Activated CD8-positive, alpha-beta memory T cell treated with anti-CD3 and anti-CD28 coated beads for 48 hours (primary cell): Measurements from ENCODE around the gene PLA2G1B.
A peak's percentile ranks its signal among the peaks of the same experiment; 100 is the strongest.

Experiments used
- DNase-seq, 3 experiments: peaks; one replicate each; pipeline ENCODE4 v3.0.0-alpha.2; 2020; ENCODE audit warnings: low read depth in 2 of 3, low spot score in 2 of 3

PLA2G1B gene

GRCh38 chr12:120328228-120328627, 649 bp upstream of the PLA2G1B start:
- DNase-seq, result no peak

DNA sequence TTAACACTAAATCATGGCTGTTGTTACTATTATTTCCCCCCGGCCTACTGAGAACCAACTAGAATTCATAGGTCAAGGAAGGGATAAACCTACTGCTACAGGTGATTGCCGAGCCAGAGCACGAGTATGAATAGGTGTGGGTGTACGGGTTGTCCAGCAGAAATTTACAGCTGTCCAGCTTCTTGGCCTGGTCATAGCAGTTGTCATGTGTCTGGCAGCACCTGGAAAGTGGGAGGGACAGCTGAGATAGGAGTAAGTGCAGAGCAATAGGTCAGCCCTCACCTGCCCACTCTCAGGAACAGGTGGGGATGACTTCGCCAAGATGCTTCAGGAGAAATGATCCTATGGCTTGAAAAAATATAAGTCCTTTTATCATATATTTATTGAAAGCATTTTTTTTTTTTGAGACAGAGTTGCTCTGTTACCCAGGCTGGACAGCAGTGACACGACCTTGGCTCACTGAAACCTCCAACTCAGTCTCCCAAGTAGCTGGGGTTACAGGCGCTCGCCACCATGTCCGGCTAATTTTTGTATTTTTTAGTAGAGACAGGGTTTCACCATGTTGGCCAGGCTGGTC, 2.6 kb downstream of the PLA2G1B start:
- no peak for DNase-seq

DNA sequence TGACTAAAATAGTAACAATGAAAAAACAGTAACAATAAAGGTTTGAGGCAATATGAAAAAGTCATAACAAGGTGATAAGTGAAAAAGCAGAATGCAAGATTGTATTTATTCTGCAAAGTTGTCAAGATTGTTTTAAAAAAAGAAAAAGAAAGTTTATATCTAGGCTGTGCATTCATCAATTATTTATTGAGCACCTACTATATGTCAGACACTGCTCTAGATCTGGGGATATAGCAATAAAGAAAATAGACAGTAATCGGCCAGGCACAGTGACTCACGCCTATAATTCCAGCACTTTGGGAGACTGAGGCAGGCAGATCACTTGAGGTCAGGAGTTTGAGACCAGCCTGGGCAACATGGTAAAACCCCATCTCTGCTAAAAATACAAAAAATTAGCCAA, 3.8 kb downstream of the PLA2G1B start:
- no peak for DNase-seq

DNA sequence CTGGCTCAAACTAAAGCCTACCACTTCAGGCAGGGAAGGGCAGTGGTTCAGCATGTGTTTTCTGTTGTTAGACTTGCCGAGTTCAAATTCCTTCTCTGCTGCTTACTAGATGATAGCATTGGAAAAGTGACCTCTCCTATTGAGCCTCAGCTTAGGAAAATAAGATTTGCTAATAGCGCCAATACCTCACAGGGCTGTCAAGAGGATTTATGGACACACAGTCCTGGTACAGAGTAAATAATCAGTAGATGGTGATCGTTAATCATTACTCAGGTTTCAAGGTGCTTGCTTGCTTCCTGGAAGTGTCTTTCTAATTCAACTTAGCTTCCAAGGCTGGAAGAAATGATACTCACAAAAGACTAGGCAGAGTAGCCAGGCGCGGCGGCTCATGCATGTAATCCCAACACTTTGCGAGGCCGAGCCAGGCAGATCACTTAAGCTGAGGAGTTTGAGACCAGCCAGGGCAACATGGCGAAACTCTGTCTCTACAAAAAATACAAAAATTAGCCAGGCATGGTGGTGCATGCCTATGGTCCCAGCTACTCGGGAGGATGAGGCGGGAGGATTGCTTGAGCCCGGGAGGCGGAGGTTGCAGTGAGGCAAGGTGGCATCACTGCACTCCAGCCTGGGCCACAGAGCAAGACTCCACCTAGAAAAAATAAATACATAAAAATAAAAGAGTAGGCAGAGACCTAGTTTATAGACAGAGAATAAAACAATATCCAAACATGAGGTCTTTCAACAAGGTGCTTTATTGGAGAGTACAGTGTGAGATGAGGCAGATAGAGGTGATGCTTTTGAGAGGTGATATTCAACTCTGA, 6.0 kb downstream of the PLA2G1B start:
- DNase-seq, result no peak

GRCh38 chr12:120317224-120318105, 10.1 kb downstream of the PLA2G1B start:
- DNase-seq, result peak; percentile 100

- DNase-seq, result no peak
Observed at GRCh38 chr12:120316798-120317223, 10.8 kb downstream of the PLA2G1B start.

- DNase-seq, result no peak
Observed at GRCh38 chr12:120314220-120314619, 13.4 kb downstream of the PLA2G1B start.

DNA sequence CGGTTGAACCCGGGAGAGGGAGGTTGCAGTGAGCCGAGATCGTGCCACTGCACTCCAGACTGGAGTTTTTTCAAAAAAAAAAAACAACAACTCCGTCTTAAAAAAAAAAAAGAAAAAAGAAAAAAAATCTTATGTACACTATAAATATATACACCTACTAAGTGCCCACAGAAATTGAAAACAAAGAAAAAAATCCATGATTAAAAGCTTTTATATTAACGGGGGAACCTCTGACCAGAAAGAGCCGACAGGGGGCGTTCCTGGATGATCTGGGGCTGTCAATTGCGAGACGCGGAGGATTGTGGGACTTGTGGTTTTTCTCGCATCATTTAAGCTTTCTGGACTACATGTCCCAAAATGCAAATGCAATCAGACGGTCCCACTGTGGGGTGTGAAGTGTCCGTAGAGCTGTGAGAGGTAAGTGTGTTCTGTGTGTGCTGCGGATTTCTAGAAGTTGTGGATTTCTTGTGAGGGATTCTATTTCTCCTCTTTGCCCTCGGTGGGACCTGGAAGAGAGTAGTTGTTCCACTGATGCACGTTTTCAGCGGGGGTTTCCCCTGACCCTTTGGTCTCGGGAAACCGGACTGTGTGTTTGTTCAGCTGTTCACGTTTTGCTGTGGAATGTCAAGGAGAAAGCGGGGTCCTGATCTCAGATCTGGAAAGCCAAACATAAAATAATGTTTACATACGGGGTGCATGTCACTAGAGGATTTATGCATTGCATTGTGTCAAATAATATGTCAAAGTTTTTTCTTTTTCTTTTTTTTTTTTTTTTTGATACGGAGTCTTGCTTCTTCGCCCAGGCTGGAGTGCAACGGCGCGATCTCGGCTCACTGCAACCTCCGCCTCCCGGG, 25.4 kb downstream of the PLA2G1B start, which contains the start of gene SIRT4:
Gene SIRT4 (plus strand): TSS at position 360 of the 854 bp plus-strand sequence. CDS start 1,241 bp downstream, outside the sequence.
- DNase-seq, result peak; percentile 44 to 77 (median 54)

DNA sequence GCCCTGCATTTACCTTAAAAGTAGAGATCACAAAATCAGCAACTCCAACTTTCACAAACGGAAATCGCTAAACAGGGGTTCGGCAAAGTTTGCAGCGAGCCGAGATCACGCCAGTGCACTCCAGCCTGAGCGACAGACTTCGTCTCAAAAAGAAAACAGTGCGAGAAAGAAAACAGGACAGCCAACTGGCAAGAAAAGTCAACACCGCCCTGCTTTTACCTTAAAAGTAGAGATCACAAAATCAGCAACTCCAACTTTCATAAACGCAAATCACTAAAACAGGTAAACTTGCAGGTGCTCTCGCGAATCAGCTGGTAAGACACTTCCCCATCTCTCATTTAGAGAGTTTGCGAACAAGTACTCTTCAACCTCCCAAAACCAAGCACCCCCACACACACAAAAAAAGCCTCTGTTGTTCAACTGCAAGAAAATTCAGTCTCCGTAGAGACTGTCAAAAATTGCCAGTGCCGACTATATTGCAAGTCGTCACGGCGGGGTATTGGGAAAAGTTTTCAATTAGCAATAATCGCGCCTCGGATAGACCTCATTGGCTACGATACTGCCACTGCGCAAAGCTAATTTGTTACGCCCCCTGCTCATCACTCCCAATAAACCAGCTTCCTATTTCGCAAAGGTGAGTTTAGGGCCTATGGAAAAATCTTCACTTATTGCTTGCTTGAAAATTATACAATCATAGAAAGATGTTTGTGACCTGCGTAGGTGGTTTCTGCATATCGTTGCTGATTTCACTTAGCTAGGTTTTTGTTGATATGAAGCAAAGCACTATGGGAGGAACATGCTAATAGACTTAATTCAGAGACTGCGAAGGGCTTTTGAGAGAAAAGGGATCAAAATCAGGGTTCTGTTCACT, 34.7 kb downstream of the PLA2G1B start, which contains the start of gene RNU4-1:
Gene RNU4-1 (minus strand): TSS at position 577 of the 871 bp plus-strand sequence.
- DNase-seq, result peak; percentile 52 to 71 (median 58)

DNA sequence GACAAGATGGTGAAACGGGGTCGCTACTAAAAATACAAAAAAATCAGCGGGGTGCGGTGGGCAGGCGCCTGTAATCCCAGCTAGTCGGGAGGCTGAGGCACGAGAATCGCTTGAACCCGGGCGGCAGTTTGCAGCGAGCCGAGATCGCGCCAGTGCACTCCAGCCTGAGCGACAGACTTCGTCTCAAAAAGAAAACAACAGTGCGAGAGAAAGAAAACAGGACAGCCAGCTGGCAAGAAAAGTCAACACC, 35.2 kb downstream of the PLA2G1B start:
- peak in 1 of 3 experiments; percentile 26 for DNase-seq

GRCh38 chr12:120290609-120291305, 36.8 kb downstream of the PLA2G1B start:
- peak in 2 of 3 experiments; percentile 7 to 23 for DNase-seq

- DNase-seq, result no peak
Observed at GRCh38 chr12:120287491-120287890, 40.1 kb downstream of the PLA2G1B start.

DNA sequence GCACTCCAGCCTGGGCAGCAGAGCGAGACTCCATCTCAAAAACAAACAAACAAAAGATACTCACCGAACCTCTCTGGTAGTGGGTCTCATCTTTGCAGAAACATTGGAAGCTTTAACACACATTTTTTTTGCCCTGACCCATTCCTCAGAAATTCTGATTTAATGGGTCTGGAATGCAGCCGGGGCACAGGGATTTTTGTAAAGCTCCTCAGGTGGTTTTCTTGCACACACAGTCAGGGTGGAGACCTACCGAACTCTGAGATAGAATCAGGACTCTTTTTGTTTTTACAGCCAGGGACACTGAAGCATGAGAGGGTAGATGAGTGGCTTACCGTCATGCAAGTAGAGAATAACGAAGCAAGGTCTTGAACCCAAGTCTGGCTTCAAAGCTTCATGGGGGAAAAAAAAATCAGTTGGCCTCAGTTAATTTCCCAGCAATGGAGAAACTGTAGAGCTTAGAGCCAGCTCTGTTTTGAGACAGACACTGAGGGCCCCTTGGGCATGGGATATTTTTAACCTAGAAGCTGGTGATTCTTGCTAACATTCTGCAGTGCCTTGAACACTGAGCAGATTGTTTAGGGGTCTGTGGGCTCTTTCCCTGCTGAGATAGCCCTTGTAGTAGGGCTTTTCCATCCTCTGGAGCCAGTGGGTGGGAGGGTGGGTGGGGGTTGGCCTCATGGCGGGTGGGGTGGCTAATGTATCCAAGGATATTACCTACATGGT, 40.6 kb downstream of the PLA2G1B start:
- no peak for DNase-seq

DNA sequence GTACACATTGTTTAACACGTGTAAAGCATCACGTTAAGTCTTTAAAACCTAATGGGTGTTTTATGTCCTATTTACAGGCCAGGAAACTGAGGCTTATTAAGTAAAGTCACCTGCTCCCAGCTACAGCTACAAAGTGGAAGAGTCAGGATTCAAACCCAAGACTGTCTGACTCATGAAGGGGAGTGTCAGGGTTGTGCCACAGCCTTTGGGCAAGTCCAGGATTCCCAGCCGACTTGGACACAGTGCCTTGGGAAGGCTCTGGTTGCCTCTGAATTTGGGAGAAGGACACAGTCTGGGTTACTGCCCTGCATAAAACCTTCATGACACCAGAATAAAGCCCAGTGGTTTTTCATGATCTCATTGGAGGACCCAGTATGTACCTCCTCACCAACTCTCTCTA, 43.2 kb downstream of the PLA2G1B start:
- DNase-seq, result no peak

DNA sequence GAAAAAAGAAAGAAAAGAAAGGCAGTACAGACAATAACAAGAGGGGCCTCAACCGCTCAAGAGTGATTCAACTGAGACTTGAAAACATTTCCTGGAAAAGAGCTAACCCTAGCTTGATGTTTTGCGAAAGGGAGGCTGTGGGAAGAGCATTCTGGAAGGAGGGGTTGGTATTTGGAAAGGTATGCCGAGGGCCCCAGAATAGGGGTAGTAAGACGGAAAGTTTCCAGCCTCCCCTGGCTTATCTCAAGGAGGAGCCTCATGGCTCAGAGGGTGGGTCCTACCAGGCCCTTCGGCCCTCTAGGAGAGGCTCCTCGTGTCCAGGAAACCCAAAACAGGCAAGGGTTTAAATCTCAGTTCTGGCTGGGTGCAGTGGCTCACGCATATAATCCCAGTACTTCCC, 44.3 kb downstream of the PLA2G1B start:
- DNase-seq, result no peak

- DNase-seq, result no peak
Observed at GRCh38 chr12:120278137-120279069, 49.2 kb downstream of the PLA2G1B start.

DNA sequence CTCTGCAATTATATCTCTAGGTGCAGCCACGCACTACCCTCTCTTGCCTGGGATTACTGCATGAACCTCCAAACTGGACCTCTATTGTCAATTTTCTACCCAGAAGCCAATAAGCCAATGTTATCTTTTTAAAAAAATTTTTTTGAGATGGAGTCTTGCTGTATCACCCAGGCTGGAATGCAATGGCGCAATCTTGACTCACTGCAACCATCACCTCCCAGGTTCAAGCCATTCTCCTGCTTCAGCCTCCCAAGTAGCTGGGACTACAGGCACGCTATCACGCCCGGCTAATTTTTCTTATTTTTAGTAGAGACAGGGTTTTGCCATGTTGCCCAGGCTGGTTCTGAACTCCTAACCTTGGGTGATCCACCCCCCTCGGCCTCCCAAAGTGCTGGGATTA, 50.8 kb downstream of the PLA2G1B start:
- no peak for DNase-seq
